ENCODE results near the gene CHRNA1.

DNA sequence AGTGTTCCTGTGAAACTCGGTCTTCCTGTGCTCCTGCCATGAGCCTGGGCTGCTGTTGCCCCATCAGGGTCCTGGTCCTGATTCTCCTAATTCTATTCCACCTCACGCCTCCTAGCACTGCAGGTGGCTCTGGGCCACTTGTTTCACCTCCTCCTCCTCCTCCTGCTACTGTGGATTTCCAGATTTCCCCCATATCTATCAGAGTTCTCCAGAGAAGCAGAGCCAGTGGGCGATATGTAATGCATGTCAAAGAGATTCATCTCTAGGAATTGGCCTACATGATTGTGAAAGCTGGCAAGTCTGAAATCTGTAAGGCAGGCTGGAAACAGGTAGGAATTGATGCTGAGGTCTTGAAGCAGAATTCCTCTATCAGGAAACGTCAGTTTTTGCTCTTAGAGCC is 45.3 kb downstream of the CHRNA1 start:
- TF ChIP-seq, protein P1, sequence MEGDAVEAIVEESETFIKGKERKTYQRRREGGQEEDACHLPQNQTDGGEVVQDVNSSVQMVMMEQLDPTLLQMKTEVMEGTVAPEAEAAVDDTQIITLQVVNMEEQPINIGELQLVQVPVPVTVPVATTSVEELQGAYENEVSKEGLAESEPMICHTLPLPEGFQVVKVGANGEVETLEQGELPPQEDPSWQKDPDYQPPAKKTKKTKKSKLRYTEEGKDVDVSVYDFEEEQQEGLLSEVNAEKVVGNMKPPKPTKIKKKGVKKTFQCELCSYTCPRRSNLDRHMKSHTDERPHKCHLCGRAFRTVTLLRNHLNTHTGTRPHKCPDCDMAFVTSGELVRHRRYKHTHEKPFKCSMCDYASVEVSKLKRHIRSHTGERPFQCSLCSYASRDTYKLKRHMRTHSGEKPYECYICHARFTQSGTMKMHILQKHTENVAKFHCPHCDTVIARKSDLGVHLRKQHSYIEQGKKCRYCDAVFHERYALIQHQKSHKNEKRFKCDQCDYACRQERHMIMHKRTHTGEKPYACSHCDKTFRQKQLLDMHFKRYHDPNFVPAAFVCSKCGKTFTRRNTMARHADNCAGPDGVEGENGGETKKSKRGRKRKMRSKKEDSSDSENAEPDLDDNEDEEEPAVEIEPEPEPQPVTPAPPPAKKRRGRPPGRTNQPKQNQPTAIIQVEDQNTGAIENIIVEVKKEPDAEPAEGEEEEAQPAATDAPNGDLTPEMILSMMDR (conservative IDR thresholded peaks at IDR 0.05; ENCODE audit: low read depth, low read length), result no peak
- TF ChIP-seq EZH2 (IDR thresholded peaks at IDR 0.05; ENCODE audit: low read length, unreplicated experiment), result no peak

Measured in PC-3 (cell line).